Activated CD4-positive, alpha-beta T cell treated with anti-CD3 and anti-CD28 coated beads, Interleukin-2, amount 10 ng/mL, durations not matched to agents 24 days and 14 days (primary cell): ENCODE data around the gene PCSK4. TPM values are rescaled to one million over a fixed set of nuclear protein-coding genes. Genes with fewer than 3 reads are reported as not detected.
"Not testable (repeated sequence)": the region's sequence is repeated elsewhere in the genome, so short reads cannot be mapped to it uniquely, and the experiment has no call there.

Source experiments
- DNase-seq: peaks from one replicate; pipeline ENCODE4 v3.0.0; 2022
- H3K27ac Mint-ChIP-seq: one replicate; pipeline ENCODE4 v1.8.0; 2022; ENCODE audit warnings: mild to moderate bottlenecking, mixed read lengths
- H3K27me3 Mint-ChIP-seq: one replicate; pipeline ENCODE4 v1.8.0; 2022; ENCODE audit warnings: mixed read lengths
- H3K36me3 Mint-ChIP-seq: one replicate; pipeline ENCODE4 v1.8.0; 2022; ENCODE audit warnings: low read depth, mild to moderate bottlenecking, mixed read lengths
- H3K4me1 Mint-ChIP-seq: one replicate; pipeline ENCODE4 v1.8.0; 2021; ENCODE audit warnings: mixed read lengths
- H3K4me3 Mint-ChIP-seq: one replicate; pipeline ENCODE4 v1.8.0; 2022; ENCODE audit warnings: mild to moderate bottlenecking, moderate library complexity, mixed read lengths
- H3K9me3 Mint-ChIP-seq: one replicate; pipeline ENCODE4 v1.8.0; 2021; ENCODE audit warnings: mixed read lengths
- intact Hi-C: fragments of 100-400 bp; cut with micrococcal nuclease; formaldehyde crosslinking; loops from one replicate; pipeline ENCODE4 v1.15.1; 2023
- total RNA-seq: library from RNA; stranded (reverse); gene quantifications from 2 replicates; pipeline ENCODE4 v1.2.3, GENCODE V29; 2022

PCSK4 gene
- total RNA-seq: 1.0 and 1.6 TPM in 2 replicates

DNA sequence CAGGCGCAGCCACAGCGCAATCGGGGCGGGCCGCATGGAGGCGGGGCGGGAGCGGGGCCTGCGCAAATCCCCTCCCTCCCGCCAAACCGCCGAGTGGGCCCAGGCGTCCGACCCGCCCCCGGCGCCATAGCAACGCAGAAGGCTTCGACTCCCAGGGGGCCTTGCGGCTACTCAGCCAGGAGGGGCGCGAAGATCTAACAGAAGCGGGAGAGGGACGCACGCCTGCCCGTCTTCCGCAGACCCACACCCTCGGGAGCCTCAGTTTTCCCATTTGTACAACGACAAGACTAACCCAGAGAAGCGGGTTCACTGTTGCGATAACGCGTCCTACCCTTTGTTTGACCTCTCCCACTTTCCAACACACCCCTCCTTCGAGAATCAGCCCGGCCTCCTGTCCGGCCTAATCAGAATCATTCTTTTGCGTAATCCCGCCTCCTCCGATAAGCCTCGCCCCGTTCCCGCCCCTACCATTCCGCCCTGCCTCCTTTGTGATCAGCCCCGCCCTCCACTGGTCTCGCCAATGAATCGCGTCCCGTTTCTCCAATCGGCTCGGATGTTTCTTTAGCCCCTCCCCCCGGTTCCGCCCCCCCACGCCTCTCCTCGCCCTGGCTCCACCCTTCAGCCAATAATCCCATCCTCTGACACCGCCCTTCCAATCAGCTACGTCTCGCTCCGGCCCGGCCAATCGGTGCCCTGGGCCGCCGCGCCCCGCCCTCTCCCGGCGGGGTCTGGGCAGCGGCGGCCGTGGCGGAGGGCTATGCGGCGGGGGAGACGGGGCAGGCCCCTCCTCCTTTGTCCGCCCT, at the start of gene PCSK4:
Gene PCSK4 (minus strand): TSS at position 40 of the 803 bp plus-strand sequence. CDS start 4 bp downstream, at position 36.
- Mint-ChIP-seq H3K4me3 (peak within 1 kb of the TSS; percentile 90), H3K9me3 (no peaks in the 10 kb centered on the region), H3K36me3 (no peaks in the 10 kb centered on the region), H3K4me1 (peaks cover 6% of the 10 kb centered on the region), H3K27me3 (peaks cover 8% of the 10 kb centered on the region), H3K27ac (peak within 1 kb of the TSS; percentile 85)
- peak; percentile 99 for DNase-seq
- intact Hi-C loops: loop anchor here (1.0 to 2.0 kb wide), 2 partner anchors 11 to 18 kb away; partner anchors contain the start of gene C19orf25

GRCh38 chr19:1539749-1540148, 49.6 kb upstream of the PCSK4 start:
- not testable (repeated sequence) for H3K27me3 Mint-ChIP-seq

DNA sequence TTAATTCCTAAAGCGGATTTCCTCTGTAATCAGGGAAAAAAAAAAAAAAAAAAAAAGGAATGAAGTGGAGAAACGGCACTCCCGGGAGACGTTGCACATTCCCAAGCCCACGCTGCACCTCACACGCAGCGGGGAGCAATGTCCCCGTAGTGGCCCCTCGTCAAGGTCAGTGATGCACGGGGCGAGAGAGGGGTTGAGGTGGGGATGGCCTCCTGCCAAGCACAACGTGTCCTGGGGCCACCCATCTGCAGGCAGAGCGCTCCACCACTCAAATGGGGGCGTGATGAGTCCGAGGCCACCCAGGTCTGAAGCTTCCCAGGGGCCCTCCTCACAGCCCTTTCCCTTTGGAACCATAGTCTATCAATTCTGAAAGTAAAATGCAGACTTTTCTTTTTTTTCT, 48.8 kb upstream of the PCSK4 start:
- H3K4me3 Mint-ChIP-seq: no peak overlapping the region
- no peaks in the 10 kb centered on the region for H3K9me3 Mint-ChIP-seq
- H3K27me3 Mint-ChIP-seq: peaks cover 8% of the 10 kb centered on the region
- intact Hi-C loops: no loop called here
- no peak for DNase-seq
- H3K36me3 Mint-ChIP-seq: no peaks in the 10 kb centered on the region
- H3K27ac Mint-ChIP-seq: no peak overlapping the region
- no peaks in the 10 kb centered on the region for H3K4me1 Mint-ChIP-seq

More at GRCh38 chr19:1539749-1540148, 49.6 kb upstream of the PCSK4 start:
- DNase-seq, H3K4me3 Mint-ChIP-seq, H3K36me3 Mint-ChIP-seq, H3K27ac Mint-ChIP-seq, intact Hi-C loops, H3K9me3 Mint-ChIP-seq, H3K4me1 Mint-ChIP-seq: not testable (repeated sequence)

- H3K36me3 Mint-ChIP-seq, H3K4me3 Mint-ChIP-seq, H3K27me3 Mint-ChIP-seq, H3K4me1 Mint-ChIP-seq, H3K9me3 Mint-ChIP-seq, DNase-seq, H3K27ac Mint-ChIP-seq, intact Hi-C loops: not testable (repeated sequence)
These were observed 45.5 kb upstream of the PCSK4 start for GRCh38 chr19:1535699-1536098.

DNA sequence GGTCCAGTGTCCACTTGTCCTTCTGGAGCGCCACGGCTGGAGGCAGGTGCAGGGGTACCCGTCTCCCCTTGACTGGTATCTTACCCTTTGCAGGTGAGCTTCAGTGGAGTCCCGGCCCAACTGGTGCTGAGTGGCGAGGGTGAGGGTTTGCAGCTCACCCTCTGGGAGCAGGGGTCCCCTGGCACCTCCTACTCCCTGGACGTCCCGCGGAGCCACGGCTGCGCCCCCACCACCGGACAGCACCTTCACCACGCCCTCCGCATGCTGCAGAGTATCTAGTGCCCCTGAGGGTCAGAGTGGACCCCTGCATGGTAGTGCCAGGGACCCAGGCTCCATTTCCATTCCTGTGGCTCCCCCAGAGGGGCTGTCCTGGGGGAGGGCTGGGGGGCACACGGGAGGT, 44.8 kb upstream of the PCSK4 start:
- Mint-ChIP-seq H3K9me3 (no peaks in the 10 kb centered on the region), H3K27me3 (no peaks in the 10 kb centered on the region), H3K4me3 (no peak overlapping the region), H3K36me3 (no peaks in the 10 kb centered on the region), H3K4me1 (no peaks in the 10 kb centered on the region), H3K27ac (no peak overlapping the region)
- DNase-seq: no peak
- intact Hi-C loops: no loop called here

GRCh38 chr19:1533510-1534150, 43.5 kb upstream of the PCSK4 start:
- no peak overlapping the region for H3K4me3 Mint-ChIP-seq
- H3K4me1 Mint-ChIP-seq: no peaks in the 10 kb centered on the region
- H3K9me3 Mint-ChIP-seq: no peaks in the 10 kb centered on the region
- no peak overlapping the region for H3K27ac Mint-ChIP-seq
- no peaks in the 10 kb centered on the region for H3K36me3 Mint-ChIP-seq
- H3K27me3 Mint-ChIP-seq: no peaks in the 10 kb centered on the region
- DNase-seq: no peak
- intact Hi-C loops: no loop called here

DNA sequence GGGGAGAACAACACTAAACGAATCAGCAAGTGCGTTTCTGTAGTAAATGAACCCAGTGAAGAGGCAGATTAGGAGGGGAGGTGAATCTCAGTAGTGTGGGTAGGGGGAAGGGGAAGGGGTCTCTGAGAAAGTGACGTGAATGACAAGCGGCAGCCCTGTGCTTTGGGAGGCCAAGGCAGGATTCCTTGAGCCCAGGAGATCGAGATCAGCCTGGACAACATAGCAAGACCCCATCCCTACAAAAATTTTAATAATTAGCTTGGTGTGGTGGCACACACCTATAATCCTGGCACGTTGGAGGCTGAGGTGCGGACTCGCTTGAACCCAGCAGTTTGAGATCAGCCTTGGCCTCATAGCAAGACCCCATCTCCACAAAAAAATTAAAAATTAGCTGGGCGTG, 41.9 kb upstream of the PCSK4 start:
- Mint-ChIP-seq H3K27ac (no peak overlapping the region), H3K27me3 (no peaks in the 10 kb centered on the region), H3K9me3 (no peaks in the 10 kb centered on the region), H3K36me3 (no peaks in the 10 kb centered on the region), H3K4me3 (no peak overlapping the region), H3K4me1 (no peaks in the 10 kb centered on the region)
- intact Hi-C loops: no loop called here
- DNase-seq: no peak

- Mint-ChIP-seq H3K36me3 (no peaks in the 10 kb centered on the region), H3K27me3 (no peaks in the 10 kb centered on the region)
These were observed 41.4 kb upstream of the PCSK4 start for GRCh38 chr19:1531587-1531986.

GRCh38 chr19:1530856-1531255, 40.7 kb upstream of the PCSK4 start:
- intact Hi-C loops, H3K27me3 Mint-ChIP-seq, H3K9me3 Mint-ChIP-seq, H3K4me1 Mint-ChIP-seq, H3K4me3 Mint-ChIP-seq, H3K27ac Mint-ChIP-seq, DNase-seq, H3K36me3 Mint-ChIP-seq: not testable (repeated sequence)

More at GRCh38 chr19:1531587-1531986, 41.4 kb upstream of the PCSK4 start:
- DNase-seq: no peak
- Mint-ChIP-seq H3K27ac (no peak overlapping the region), H3K9me3 (no peaks in the 10 kb centered on the region), H3K4me3 (no peak overlapping the region), H3K4me1 (no peaks in the 10 kb centered on the region)
- intact Hi-C loops: no loop called here

- H3K36me3 Mint-ChIP-seq: no peaks in the 10 kb centered on the region
- no peak for DNase-seq
- no peak overlapping the region for H3K27ac Mint-ChIP-seq
- no peaks in the 10 kb centered on the region for H3K4me1 Mint-ChIP-seq
- no peak overlapping the region for H3K4me3 Mint-ChIP-seq
- intact Hi-C loops: no loop called here
- H3K27me3 Mint-ChIP-seq: peaks cover 11% of the 10 kb centered on the region
- no peaks in the 10 kb centered on the region for H3K9me3 Mint-ChIP-seq
These were observed 39.3 kb upstream of the PCSK4 start for GRCh38 chr19:1529430-1529816.

DNA sequence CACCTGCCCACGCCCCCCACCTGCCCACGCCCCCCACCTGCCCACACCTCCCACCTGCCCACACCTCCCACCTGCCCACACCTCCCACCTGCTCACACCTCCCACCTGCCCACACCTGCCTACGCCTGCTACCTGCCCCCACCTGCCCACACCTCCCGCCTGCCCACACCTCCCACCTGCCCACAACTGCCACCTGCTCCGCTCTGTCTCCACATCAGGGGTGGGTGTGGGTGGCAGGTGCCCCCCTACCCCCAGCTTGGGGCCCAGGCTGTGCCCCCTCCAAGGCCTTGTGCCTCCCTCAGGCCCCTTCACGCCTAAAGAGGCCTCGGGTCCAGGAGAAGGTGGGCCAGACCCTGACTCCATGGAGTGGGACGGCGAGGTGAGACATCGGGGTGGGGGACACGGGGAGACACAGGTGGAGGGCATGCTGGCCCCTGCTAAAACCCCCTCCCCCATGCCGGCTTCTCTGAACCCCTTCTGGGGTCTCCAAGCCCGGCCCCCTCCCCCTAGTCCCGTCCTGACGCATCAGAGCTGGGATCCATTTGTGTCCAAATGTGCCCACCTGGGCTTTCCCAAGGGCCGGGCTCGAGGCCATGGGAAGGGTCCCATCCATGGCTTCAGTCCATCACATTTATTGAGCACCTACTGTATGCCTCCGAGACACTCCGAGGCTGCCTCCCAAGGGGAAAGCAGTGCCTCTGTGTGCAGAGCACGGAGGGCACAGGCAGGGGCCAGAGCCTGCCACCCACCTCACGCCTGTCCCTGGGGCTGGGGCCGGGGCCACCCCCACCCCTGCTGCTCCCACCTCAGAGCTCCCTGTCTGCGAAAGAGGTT, 38.7 kb upstream of the PCSK4 start:
- DNase-seq: no peak
- H3K4me3 Mint-ChIP-seq: no peak overlapping the region
- no peak overlapping the region for H3K27ac Mint-ChIP-seq
- H3K36me3 Mint-ChIP-seq: no peaks in the 10 kb centered on the region
- no peaks in the 10 kb centered on the region for H3K4me1 Mint-ChIP-seq
- H3K9me3 Mint-ChIP-seq: no peaks in the 10 kb centered on the region
- intact Hi-C loops: no loop called here
- H3K27me3 Mint-ChIP-seq: peaks cover 13% of the 10 kb centered on the region

GRCh38 chr19:1527650-1528309, 37.6 kb upstream of the PCSK4 start:
- Mint-ChIP-seq H3K27ac (no peak overlapping the region), H3K27me3 (peaks cover 20% of the 10 kb centered on the region), H3K36me3 (no peaks in the 10 kb centered on the region), H3K4me1 (no peaks in the 10 kb centered on the region), H3K9me3 (no peaks in the 10 kb centered on the region), H3K4me3 (no peak overlapping the region)
- intact Hi-C loops: no loop called here
- no peak for DNase-seq

DNA sequence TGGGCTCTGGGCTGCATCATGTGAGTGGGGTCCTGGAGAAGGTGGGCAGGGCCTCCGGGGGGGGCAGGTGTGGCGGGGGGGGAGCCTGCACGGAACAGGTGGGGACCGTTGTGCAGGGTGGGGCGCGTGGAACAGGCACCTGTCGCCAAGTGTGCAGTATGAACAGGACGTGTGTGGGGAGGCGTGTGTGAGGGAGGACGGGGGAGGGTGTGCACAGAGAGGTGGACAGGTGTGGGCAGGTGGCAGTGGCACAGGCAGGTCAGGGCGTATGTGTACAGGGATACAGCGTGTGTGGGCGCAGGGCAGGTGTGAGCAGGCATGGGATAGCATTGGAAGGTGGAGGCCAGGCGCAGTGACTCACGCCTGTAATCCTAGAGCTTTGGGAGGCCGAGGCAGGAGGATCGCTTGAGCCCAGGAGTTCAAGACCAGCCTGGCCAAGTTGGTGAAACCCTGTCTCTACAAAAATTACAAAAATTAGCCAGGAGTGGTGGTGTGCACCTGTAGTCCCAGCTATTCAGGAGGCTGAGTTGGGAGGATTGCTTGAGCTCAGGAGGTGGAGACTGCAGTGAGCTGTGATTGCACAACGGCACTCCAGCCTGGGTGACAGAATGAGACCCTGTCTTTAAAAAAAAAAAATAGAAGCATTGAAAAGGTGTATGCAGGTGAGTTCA, 37.0 kb upstream of the PCSK4 start:
- no peak for DNase-seq
- Mint-ChIP-seq H3K27ac (no peak overlapping the region), H3K4me3 (no peak overlapping the region), H3K4me1 (no peaks in the 10 kb centered on the region), H3K36me3 (no peaks in the 10 kb centered on the region), H3K9me3 (no peaks in the 10 kb centered on the region), H3K27me3 (peaks cover 20% of the 10 kb centered on the region)
- intact Hi-C loops: no loop called here
